GM18508 (cell line): Measurements from ENCODE around the gene MORC3.
"Not testable (repeated sequence)": the region's sequence is repeated elsewhere in the genome, so short reads cannot be mapped to it uniquely, and the experiment has no call there.

Experiments
- ATAC-seq: cut with Tn5 transposase; IDR thresholded peaks from one replicate; pipeline ENCODE4 v1.9.1; 2021; ENCODE audit warnings: moderate number of reproducible peaks; ENCODE audit not compliant: insufficient read depth, unreplicated experiment

MORC3 gene

GRCh38 chr21:36322083-36322424 lies 2.1 kb downstream of the MORC3 start:
- ATAC-seq = no peak

GRCh38 chr21:36323032-36323431 lies 3.0 kb downstream of the MORC3 start:
- ATAC-seq = no peak

GRCh38 chr21:36325373-36326010 lies 5.5 kb downstream of the MORC3 start:
- ATAC-seq = no peak

GRCh38 chr21:36330904-36331303 lies 10.9 kb downstream of the MORC3 start:
- ATAC-seq = no peak

- ATAC-seq = no peak
Observed at GRCh38 chr21:36337099-36337509, 17.1 kb downstream of the MORC3 start.

GRCh38 chr21:36338975-36339374 lies 19.0 kb downstream of the MORC3 start:
- no peak for ATAC-seq

GRCh38 chr21:36342581-36342980 lies 22.6 kb downstream of the MORC3 start:
- ATAC-seq = not testable (repeated sequence)

GRCh38 chr21:36344931-36345330 lies 24.9 kb downstream of the MORC3 start:
- no peak for ATAC-seq

GRCh38 chr21:36347278-36347961 lies 27.4 kb downstream of the MORC3 start:
- no peak for ATAC-seq

- ATAC-seq = no peak
Observed at GRCh38 chr21:36347962-36348328, 27.9 kb downstream of the MORC3 start.

- ATAC-seq = no peak
Observed at GRCh38 chr21:36349315-36349714, 29.3 kb downstream of the MORC3 start.

- no peak for ATAC-seq
Observed at GRCh38 chr21:36350282-36350910, 30.4 kb downstream of the MORC3 start.

- ATAC-seq = no peak
Observed at GRCh38 chr21:36354918-36355680, 35.1 kb downstream of the MORC3 start.

GRCh38 chr21:36355868-36356267 lies 35.9 kb downstream of the MORC3 start:
- ATAC-seq = no peak

- no peak for ATAC-seq
Observed at GRCh38 chr21:36359185-36359584, 39.2 kb downstream of the MORC3 start.

- ATAC-seq = no peak
Observed at GRCh38 chr21:36369064-36369685, 49.2 kb downstream of the MORC3 start.

GRCh38 chr21:36375994-36376393 lies 56.0 kb downstream of the MORC3 start:
- no peak for ATAC-seq

GRCh38 chr21:36377391-36377842 lies 57.4 kb downstream of the MORC3 start:
- ATAC-seq = no peak

GRCh38 chr21:36379251-36379650 lies 59.3 kb downstream of the MORC3 start:
- ATAC-seq = no peak

- no peak for ATAC-seq
Observed at GRCh38 chr21:36381841-36382589, 62.0 kb downstream of the MORC3 start.
